B cell (primary cell): ENCODE results near the gene CLOCK. TPM values are rescaled to one million over a fixed set of nuclear protein-coding genes. Genes with fewer than 3 reads are reported as not detected.

Source experiments
- ATAC-seq: fragments of 200-7000 bp; cut with Tn5 transposase; one replicate; pipeline ENCODE4 v1.10.0; 2021; ENCODE audit warnings: low read depth, mild to moderate bottlenecking, moderate number of reproducible peaks, moderate library complexity
- CTCF ChIA-PET: fragments of 350-600 bp; sonication (Branson Sonifier 250); formaldehyde crosslinking; loops from one replicate; lab custom pipeline; 2021; ENCODE audit warnings: antibody characterized with exemption, inconsistent platforms; lab: Charles Lee
- POLR2A ChIA-PET: fragments of 350-600 bp; sonication (Branson Sonifier 250); formaldehyde crosslinking; loops from one replicate; lab custom pipeline; 2021; ENCODE audit warnings: antibody characterized with exemption; lab: Charles Lee
- DNase-seq: peaks from one replicate; pipeline ENCODE4 v3.0.0; 2013
- H2AFZ ChIP-seq: 2 replicates; pipeline ENCODE4 v1.6.1; 2012; ENCODE audit warnings: mild to moderate bottlenecking, low read depth, low read length; ENCODE audit not compliant: insufficient read depth, poor library complexity, severe bottlenecking
- H3K27ac ChIP-seq, 2 donors: 1 replicate in 1 of 2; 2 replicates in 1 of 2; pipeline ENCODE4 v1.5.1; 2012 to 2013; ENCODE audit warnings: low read length in 2 of 2, mild to moderate bottlenecking in 2 of 2, moderate library complexity in 1 of 2
- H3K27me3 ChIP-seq, 4 experiments: fragments of 200-600 bp in 1 of 4; sonication (generic) in 1 of 4; replicated peaks in 1 of 4; 1 replicate in 2 of 4; 2 replicates in 2 of 4; pipeline versions ENCODE4 v1.6.1 to v1.7.0; 2013 to 2016; ENCODE audit warnings: low read length in 3 of 4, mild to moderate bottlenecking in 2 of 4, mixed read lengths in 1 of 4, moderate library complexity in 1 of 4; ENCODE audit not compliant: insufficient read depth in 4 of 4, control insufficient read depth in 3 of 4; ENCODE audit errors: control extremely low read depth in 1 of 4
- H3K36me3 ChIP-seq, 2 experiments: replicated peaks in 1 of 2; 1 replicate in 1 of 2; 2 replicates in 1 of 2; pipeline versions ENCODE4 v1.6.1 to v1.7.1; 2013; ENCODE audit warnings: low read length in 1 of 2; ENCODE audit not compliant: insufficient read depth in 2 of 2, control insufficient read depth in 1 of 2; ENCODE audit errors: control extremely low read depth in 1 of 2, extremely low read depth in 1 of 2
- H3K4me1 ChIP-seq, 2 donors: fragments of 200-600 bp in 1 of 2; sonication (generic) in 1 of 2; 1 replicate in 1 of 2; 2 replicates in 1 of 2; pipeline versions ENCODE4 v1.5.1 to v1.6.1; 2013 to 2017; ENCODE audit warnings: low read length in 2 of 2; ENCODE audit not compliant: control insufficient read depth in 2 of 2, insufficient read depth in 2 of 2
- H3K4me2 ChIP-seq: replicated peaks from 2 replicates; pipeline ENCODE3; 2012; ENCODE audit warnings: mild to moderate bottlenecking, low read depth, low read length; ENCODE audit not compliant: poor library complexity, severe bottlenecking
- H3K4me3 ChIP-seq, 5 experiments: fragments of 200-600 bp in 1 of 5; sonication (generic) in 1 of 5; 1 replicate in 3 of 5; 2 replicates in 2 of 5; pipeline versions ENCODE4 v1.5.1 to v1.7.0; 2011 to 2016; ENCODE audit warnings: low read length in 4 of 5, mild to moderate bottlenecking in 4 of 5, low read depth in 2 of 5, control low read depth in 1 of 5, moderate library complexity in 1 of 5; ENCODE audit not compliant: insufficient read depth in 1 of 5; ENCODE audit errors: control extremely low read depth in 1 of 5, extremely low read depth in 1 of 5
- H3K79me2 ChIP-seq: fragments of 200-600 bp; sonication (generic); one replicate; pipeline ENCODE4 v1.6.0; 2016; ENCODE audit warnings: low read length; ENCODE audit not compliant: control insufficient read depth, insufficient read depth
- H3K9ac ChIP-seq: fragments of 200-600 bp; sonication (generic); 2 replicates; pipeline ENCODE4 v1.6.1; 2017; ENCODE audit warnings: mild to moderate bottlenecking, low read length, moderate library complexity
- H3K9me3 ChIP-seq, 3 donors: one replicate each; pipeline versions ENCODE4 v1.6.1 to v1.7.1; 2013; ENCODE audit warnings: low read length in 2 of 3; ENCODE audit not compliant: control insufficient read depth in 2 of 3, insufficient read depth in 1 of 3; ENCODE audit errors: control extremely low read depth in 1 of 3
- H4K20me1 ChIP-seq: 2 replicates; pipeline ENCODE4 v1.6.0; 2012; ENCODE audit warnings: mild to moderate bottlenecking, low read length; ENCODE audit not compliant: insufficient read depth, control insufficient read depth, poor library complexity, severe bottlenecking
- H3K27ac Mint-ChIP-seq: one replicate; pipeline ENCODE4 v1.8.0; 2021; ENCODE audit warnings: mixed read lengths
- H3K27me3 Mint-ChIP-seq: one replicate; pipeline ENCODE4 v1.8.0; 2021; ENCODE audit warnings: mixed read lengths
- H3K4me1 Mint-ChIP-seq: one replicate; pipeline ENCODE4 v1.8.0; 2021; ENCODE audit warnings: mixed read lengths
- H3K4me3 Mint-ChIP-seq: one replicate; pipeline ENCODE4 v1.8.0; 2021; ENCODE audit warnings: mixed read lengths
- H3K9me3 Mint-ChIP-seq: one replicate; pipeline ENCODE4 v1.8.0; 2022; ENCODE audit warnings: mixed read lengths; ENCODE audit not compliant: insufficient read depth
- EZH2 ChIP-seq: IDR thresholded peaks from 2 replicates; pipeline ENCODE4 v1.6.1; 2012; ENCODE audit warnings: borderline replicate concordance, low read depth, mild to moderate bottlenecking, moderate library complexity, low read length; ENCODE audit not compliant: insufficient read depth, poor library complexity, severe bottlenecking
- whole genome bisulfite sequencing: methylation state at CpG from one replicate; pipeline ENCODE4 v1.1.5; 2013; ENCODE audit warnings: missing lambda C conversion rate; ENCODE audit not compliant: insufficient coverage; 5-methylcytosine and 5-hydroxymethylcytosine counted together
- intact Hi-C: fragments of 100-400 bp; cut with micrococcal nuclease; formaldehyde crosslinking; loops from one replicate; pipeline ENCODE4 v1.10.0; 2022
- polyA plus RNA-seq: library from polyadenylated mRNA; depleted of rRNA; stranded (reverse); fragments of >200 nt; gene quantifications from 2 replicates; pipeline ENCODE4 v1.2.3, GENCODE V29; 2012
- total RNA-seq, 2 donors: library from RNA; stranded (reverse); fragments of 120-200 nt in 1 of 2; gene quantifications; 1 replicate in 1 of 2; 2 replicates in 1 of 2; pipeline versions ENCODE4 v1.2.3 to v1.2.4, GENCODE V29; 2013 to 2022
- TF ChIP-seq, protein P1 (sequence below): fragments of 200-600 bp; IDR thresholded peaks from one replicate; pipeline ENCODE4 v1.8.0; 2022; ENCODE audit warnings: antibody characterized with exemption, mild to moderate bottlenecking

Gene CLOCK
- total and polyA plus RNA-seq, 2 donors (not counting 1 experiment from before 2014, with no cell fraction given), result 2.8 to 14.2 TPM

DNA sequence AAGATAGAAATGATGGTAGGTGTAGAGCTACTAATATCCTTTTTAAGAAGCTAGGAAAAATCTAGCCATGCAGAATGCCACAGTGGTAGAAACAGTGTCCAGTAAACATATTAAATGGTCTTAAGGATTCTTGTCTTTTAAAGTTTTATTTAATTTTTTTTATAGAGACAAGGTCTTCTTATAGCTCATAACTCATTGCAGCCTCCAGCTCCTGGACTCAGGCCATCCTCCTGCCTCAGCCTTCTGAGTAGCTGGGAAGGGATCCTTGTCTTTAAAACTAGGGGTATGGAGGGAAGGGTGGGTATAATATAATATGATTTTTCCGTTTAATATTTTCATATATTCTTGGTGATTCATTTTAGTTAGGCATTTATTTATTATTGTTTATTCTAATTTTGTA lies 147.1 kb downstream of the CLOCK start:
- no peak for DNase-seq
- Mint-ChIP-seq H3K9me3 (no peaks in the 10 kb centered on the region), H3K27ac (no peak overlapping the region), H3K4me3 (no peak overlapping the region), H3K4me1 (peaks cover 48% of the 10 kb centered on the region), H3K27me3 (no peaks in the 10 kb centered on the region)
- CTCF ChIA-PET, result interaction anchor here (1.0 to 2.3 kb wide), 3 partner anchors 10 to 466 kb away, joined by 3 to 20 read pairs (median 7); partner anchors contain the start of gene SRD5A3
- Histone ChIP-seq H3K27me3 (no peaks in the 10 kb centered on the region), H3K9me3 (no peaks in the 10 kb centered on the region), H2AFZ (no peak overlapping the region), H4K20me1 (peaks cover 48% of the 10 kb centered on the region), H3K36me3 (peaks cover 3% of the 10 kb centered on the region in 2 experiments), H3K9ac (no peak overlapping the region), H3K4me1 (peaks cover 28 to 33% of the 10 kb centered on the region in 2 donors), H3K4me3 (no peak overlapping the region), H3K27ac (no peak overlapping the region), H3K79me2 (peaks cover 74% of the 10 kb centered on the region), H3K4me2 (peak overlapping the region; percentile 87)
- POLR2A ChIA-PET, result no interaction called here
- WGBS, result no CpG with 5 or more reads among the region's 1 CpG
- TF ChIP-seq, protein P1, sequence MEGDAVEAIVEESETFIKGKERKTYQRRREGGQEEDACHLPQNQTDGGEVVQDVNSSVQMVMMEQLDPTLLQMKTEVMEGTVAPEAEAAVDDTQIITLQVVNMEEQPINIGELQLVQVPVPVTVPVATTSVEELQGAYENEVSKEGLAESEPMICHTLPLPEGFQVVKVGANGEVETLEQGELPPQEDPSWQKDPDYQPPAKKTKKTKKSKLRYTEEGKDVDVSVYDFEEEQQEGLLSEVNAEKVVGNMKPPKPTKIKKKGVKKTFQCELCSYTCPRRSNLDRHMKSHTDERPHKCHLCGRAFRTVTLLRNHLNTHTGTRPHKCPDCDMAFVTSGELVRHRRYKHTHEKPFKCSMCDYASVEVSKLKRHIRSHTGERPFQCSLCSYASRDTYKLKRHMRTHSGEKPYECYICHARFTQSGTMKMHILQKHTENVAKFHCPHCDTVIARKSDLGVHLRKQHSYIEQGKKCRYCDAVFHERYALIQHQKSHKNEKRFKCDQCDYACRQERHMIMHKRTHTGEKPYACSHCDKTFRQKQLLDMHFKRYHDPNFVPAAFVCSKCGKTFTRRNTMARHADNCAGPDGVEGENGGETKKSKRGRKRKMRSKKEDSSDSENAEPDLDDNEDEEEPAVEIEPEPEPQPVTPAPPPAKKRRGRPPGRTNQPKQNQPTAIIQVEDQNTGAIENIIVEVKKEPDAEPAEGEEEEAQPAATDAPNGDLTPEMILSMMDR, result no peak
- no peak for TF ChIP-seq EZH2
- no peak for ATAC-seq
- intact Hi-C loops, result loop anchor here (5.0 to 10.0 kb wide), 4 partner anchors 1065 to 1578 kb away; partner anchors contain the start of genes CHIC2, NOA1, POLR2B and REST

DNA sequence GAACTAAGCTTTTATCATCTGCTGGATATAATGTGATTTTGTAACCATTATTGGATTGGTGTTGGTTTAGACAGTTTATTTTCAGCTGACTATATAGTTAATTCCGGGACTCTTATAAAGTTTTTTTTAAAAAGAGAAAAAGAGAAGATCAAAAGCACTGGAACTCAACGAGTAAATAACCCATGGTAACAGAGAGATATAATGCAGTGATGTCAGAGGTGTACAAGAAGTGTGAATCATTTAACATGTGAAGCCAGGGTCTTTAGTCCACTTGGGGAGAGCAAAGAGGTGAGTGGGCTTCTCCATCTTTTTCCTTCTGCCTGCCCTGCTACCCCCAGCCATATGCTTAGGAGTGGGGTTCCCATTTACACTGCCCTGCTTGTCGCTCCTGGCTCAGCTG lies 147.7 kb downstream of the CLOCK start:
- no peak for DNase-seq
- no peaks in the 10 kb centered on the region for H3K9me3 Mint-ChIP-seq
- CTCF ChIA-PET, result interaction anchor here (1.0 to 2.3 kb wide), 3 partner anchors 10 to 467 kb away, joined by 3 to 20 read pairs (median 7); partner anchors contain the start of gene SRD5A3
- H3K27me3 Mint-ChIP-seq, result no peaks in the 10 kb centered on the region
- H3K79me2 ChIP-seq, result peaks cover 68% of the 10 kb centered on the region
- ATAC-seq, result no peak
- no peaks in the 10 kb centered on the region for H3K27me3 ChIP-seq
- no peak overlapping the region for H3K27ac ChIP-seq
- H4K20me1 ChIP-seq, result peaks cover 48% of the 10 kb centered on the region
- H3K4me1 ChIP-seq, result peaks cover 28 to 33% of the 10 kb centered on the region in 2 donors
- H3K9me3 ChIP-seq, result no peaks in the 10 kb centered on the region
- WGBS, result no CpG with 5 or more reads among the region's 3 CpGs
- H3K36me3 ChIP-seq, result peaks cover 3% of the 10 kb centered on the region in 2 experiments
- H3K4me3 Mint-ChIP-seq, result peak overlapping the region; percentile 31
- intact Hi-C loops, result loop anchor here (5.0 to 10.0 kb wide), 4 partner anchors 1066 to 1578 kb away; partner anchors contain the start of genes CHIC2, NOA1, POLR2B and REST
- H3K4me3 ChIP-seq, result no peak overlapping the region
- no peak overlapping the region for H3K9ac ChIP-seq
- H3K27ac Mint-ChIP-seq, result no peak overlapping the region
- H3K4me2 ChIP-seq, result peak overlapping the region; percentile 87
- POLR2A ChIA-PET, result interaction anchor here (0.7 kb wide), 1 partner anchor 141 kb away, joined by 3 read pairs; no protein-coding TSS in a partner anchor
- TF ChIP-seq, protein P1, result no peak
- no peak for TF ChIP-seq EZH2
- no peak overlapping the region for H2AFZ ChIP-seq
- H3K4me1 Mint-ChIP-seq, result peaks cover 51% of the 10 kb centered on the region
